Small intestine (tissue), 7 donors: ENCODE results near the gene RAMP3. TPM values are rescaled to one million over a fixed set of nuclear protein-coding genes. Genes with fewer than 3 reads are reported as not detected.

ENCODE experiments used
- DNase-seq, 2 donors: peaks; one replicate each; pipeline versions ENCODE4 v3.0.0 to v3.0.0-alpha.2; 2013
- FAIRE-seq: peaks from 2 replicates; lab custom pipeline; 2012; peaks lifted over from hg19 to GRCh38; lab: Jason Lieb, UNC
- H3K27ac ChIP-seq, 3 donors: one replicate each; pipeline ENCODE4 v1.5.1; 2013; ENCODE audit warnings: low read length in 2 of 3, mild to moderate bottlenecking in 2 of 3, control low read depth in 1 of 3, inconsistent platforms in 1 of 3, low read depth in 1 of 3, moderate library complexity in 1 of 3
- H3K27me3 ChIP-seq, 3 donors: one replicate each; pipeline ENCODE4 v1.6.1; 2013; ENCODE audit warnings: low read length in 3 of 3, inconsistent platforms in 1 of 3; ENCODE audit not compliant: control insufficient read depth in 3 of 3, insufficient read depth in 3 of 3
- H3K36me3 ChIP-seq, 3 donors: one replicate each; pipeline ENCODE4 v1.6.1; 2013; ENCODE audit warnings: low read length in 3 of 3, inconsistent platforms in 1 of 3, low read depth in 1 of 3, mild to moderate bottlenecking in 1 of 3, moderate library complexity in 1 of 3; ENCODE audit not compliant: control insufficient read depth in 3 of 3, insufficient read depth in 2 of 3
- H3K4me1 ChIP-seq, 3 donors: one replicate each; pipeline ENCODE4 v1.6.1; 2013; ENCODE audit warnings: low read length in 2 of 3, inconsistent platforms in 1 of 3, low read depth in 1 of 3, mild to moderate bottlenecking in 1 of 3, moderate library complexity in 1 of 3; ENCODE audit not compliant: control insufficient read depth in 3 of 3, insufficient read depth in 2 of 3
- H3K4me3 ChIP-seq, 3 donors: one replicate each; pipeline ENCODE4 v1.5.1; 2013; ENCODE audit warnings: low read length in 3 of 3, control low read depth in 1 of 3, inconsistent platforms in 1 of 3, low read depth in 1 of 3, mild to moderate bottlenecking in 1 of 3, moderate library complexity in 1 of 3
- H3K9me3 ChIP-seq, 2 donors: one replicate each; pipeline ENCODE4 v1.6.1; 2013; ENCODE audit warnings: low read depth in 1 of 2, low read length in 1 of 2; ENCODE audit not compliant: control insufficient read depth in 2 of 2, insufficient read depth in 1 of 2
- WGBS, 3 donors: extraction: QIAGEN DNeasy Blood & Tissue Kit; methylation state at CpG; one replicate each; pipeline ENCODE4 v1.1.7; 2013; 5-methylcytosine and 5-hydroxymethylcytosine counted together
- polyA plus RNA-seq, 4 donors: library from polyadenylated mRNA; stranded (reverse) in 3 of 4; unstranded in 1 of 4; fragments of 200-250 nt in 3 of 4; fragments of 120-200 nt in 1 of 4; gene quantifications; one replicate each; pipeline versions ENCODE4 v1.2.1 to v1.2.3, GENCODE V29; 2013
- donor health status: healthy with polysubstance abuse.
- donor health status: control.
- donor health status: control.
- donor health status: Bipolar disorder and iron deficiency.
- donor health status: healthy.

Gene RAMP3
- polyA plus RNA-seq, 4 donors, result 0.67 to 48.6 (median 4.1) TPM

GRCh38 chr7:45181286-45181960 is 23.8 kb downstream of the RAMP3 start:
- no peak overlapping the region for H3K27ac ChIP-seq
- H3K9me3 ChIP-seq, result no peaks in the 10 kb centered on the region
- H3K36me3 ChIP-seq, result no peaks in the 10 kb centered on the region
- H3K4me3 ChIP-seq, result no peak overlapping the region
- H3K27me3 ChIP-seq, result no peaks in the 10 kb centered on the region
- DNase-seq (no peak), FAIRE-seq (no peak)
- no peaks in the 10 kb centered on the region for H3K4me1 ChIP-seq
- 66 to 82% (median 68%) methylated on average over 7 of the region's 7 CpGs for WGBS, 3 donors

- no peak overlapping the region for H3K4me3 ChIP-seq
- WGBS, 3 donors, result 71 to 77% (median 74%) methylated on average over 8 of the region's 8 CpGs
- no peaks in the 10 kb centered on the region for H3K4me1 ChIP-seq
- FAIRE-seq, result no peak
- no peak overlapping the region for H3K27ac ChIP-seq
- H3K9me3 ChIP-seq, result no peaks in the 10 kb centered on the region
- no peak for DNase-seq
- H3K36me3 ChIP-seq, result no peaks in the 10 kb centered on the region
- H3K27me3 ChIP-seq, result no peaks in the 10 kb centered on the region
These were observed 24.6 kb downstream of the RAMP3 start for GRCh38 chr7:45181991-45182855.

GRCh38 chr7:45182856-45183710 is 25.5 kb downstream of the RAMP3 start:
- Histone ChIP-seq H3K27me3 (no peaks in the 10 kb centered on the region), H3K36me3 (no peaks in the 10 kb centered on the region), H3K4me3 (no peak overlapping the region), H3K27ac (no peak overlapping the region), H3K9me3 (no peaks in the 10 kb centered on the region), H3K4me1 (no peaks in the 10 kb centered on the region)
- FAIRE-seq (no peak), DNase-seq (no peak)
- WGBS, 3 donors, result 77 to 84% (median 77%) methylated on average over 21 of the region's 21 CpGs

GRCh38 chr7:45183711-45184210 is 26.2 kb downstream of the RAMP3 start:
- H3K27me3 ChIP-seq, result no peaks in the 10 kb centered on the region
- no peaks in the 10 kb centered on the region for H3K9me3 ChIP-seq
- H3K27ac ChIP-seq, result no peak overlapping the region
- no peaks in the 10 kb centered on the region for H3K36me3 ChIP-seq
- no peak overlapping the region for H3K4me3 ChIP-seq
- 78 to 86% (median 80%) methylated on average over 10 of the region's 10 CpGs for WGBS, 3 donors
- DNase-seq (no peak), FAIRE-seq (no peak)
- H3K4me1 ChIP-seq, result no peaks in the 10 kb centered on the region

GRCh38 chr7:45184326-45185027 is 26.9 kb downstream of the RAMP3 start:
- Histone ChIP-seq H3K36me3 (no peaks in the 10 kb centered on the region), H3K27ac (no peak overlapping the region), H3K4me3 (no peak overlapping the region), H3K9me3 (no peaks in the 10 kb centered on the region), H3K4me1 (no peaks in the 10 kb centered on the region), H3K27me3 (no peaks in the 10 kb centered on the region)
- 63 to 79% (median 73%) methylated on average over 7 of the region's 7 CpGs for WGBS, 3 donors
- FAIRE-seq (no peak), DNase-seq (no peak)

GRCh38 chr7:45185028-45185863 is 27.7 kb downstream of the RAMP3 start:
- Histone ChIP-seq H3K4me3 (no peak overlapping the region), H3K27me3 (no peaks in the 10 kb centered on the region), H3K27ac (no peak overlapping the region), H3K36me3 (no peaks in the 10 kb centered on the region), H3K4me1 (no peaks in the 10 kb centered on the region), H3K9me3 (no peaks in the 10 kb centered on the region)
- 69 to 77% (median 71%) methylated on average over 7 of the region's 7 CpGs for WGBS, 3 donors
- DNase-seq (no peak), FAIRE-seq (no peak)

- H3K4me1 ChIP-seq, result no peaks in the 10 kb centered on the region
- H3K4me3 ChIP-seq, result no peak overlapping the region
- H3K9me3 ChIP-seq, result no peaks in the 10 kb centered on the region
- FAIRE-seq, result no peak
- H3K27me3 ChIP-seq, result no peaks in the 10 kb centered on the region
- no peak for DNase-seq
- no peak overlapping the region for H3K27ac ChIP-seq
- 77 to 87% (median 82%) methylated on average over 3 of the region's 3 CpGs for WGBS, 3 donors
- no peaks in the 10 kb centered on the region for H3K36me3 ChIP-seq
These were observed 28.3 kb downstream of the RAMP3 start for GRCh38 chr7:45185864-45186250.
